Mesodermal cell (in vitro differentiated cells): ENCODE measurements around the gene LRMDA.

ENCODE experiments used
- H3K27ac ChIP-seq: 2 replicates; pipeline ENCODE4 v1.7.0; 2013; ENCODE audit warnings: mild to moderate bottlenecking, low read depth, low read length, moderate library complexity; ENCODE audit not compliant: severe bottlenecking
- H3K36me3 ChIP-seq: 2 replicates; pipeline ENCODE4 v1.7.1; 2013; ENCODE audit warnings: mild to moderate bottlenecking, low read length, moderate library complexity; ENCODE audit not compliant: control insufficient read depth, insufficient read depth
- H3K4me1 ChIP-seq: one replicate; pipeline ENCODE4 v1.7.1; 2013; ENCODE audit warnings: mild to moderate bottlenecking, low read length; ENCODE audit not compliant: insufficient read depth, control insufficient read depth, poor library complexity, severe bottlenecking
- H3K4me3 ChIP-seq: 2 replicates; pipeline ENCODE4 v1.7.0; 2013; ENCODE audit warnings: low read length, control low read depth, mild to moderate bottlenecking; ENCODE audit not compliant: insufficient read depth, poor library complexity, severe bottlenecking; ENCODE audit errors: extremely low read depth
- H3K9me3 ChIP-seq: 2 replicates; pipeline ENCODE4 v1.7.1; 2013; ENCODE audit warnings: mild to moderate bottlenecking, low read length, moderate library complexity; ENCODE audit not compliant: control insufficient read depth
- WGBS, 2 experiments: methylation state at CpG; one replicate each; pipeline ENCODE4 v1.1.5; 2013; ENCODE audit warnings: missing lambda C conversion rate in 2 of 2; ENCODE audit not compliant: insufficient coverage in 2 of 2; 5-methylcytosine and 5-hydroxymethylcytosine counted together

LRMDA gene

GRCh38 chr10:76037531-76038155, 606.2 kb downstream of the LRMDA start:
- Histone ChIP-seq H3K36me3 (no peaks in the 10 kb centered on the region), H3K4me3 (no peak overlapping the region), H3K9me3 (peaks cover 20% of the 10 kb centered on the region), H3K4me1 (peaks cover 16% of the 10 kb centered on the region), H3K27ac (no peak overlapping the region)
- 100% methylated on average over 1 to 2 of the region's 2 CpGs for WGBS, 2 experiments

- no peaks in the 10 kb centered on the region for H3K36me3 ChIP-seq
- peaks cover 20% of the 10 kb centered on the region for H3K9me3 ChIP-seq
- H3K27ac ChIP-seq, result no peak overlapping the region
- H3K4me1 ChIP-seq, result peaks cover 16% of the 10 kb centered on the region
- H3K4me3 ChIP-seq, result no peak overlapping the region
Observed at GRCh38 chr10:76038696-76039095, 607.3 kb downstream of the LRMDA start.

GRCh38 chr10:76040107-76040829, 608.8 kb downstream of the LRMDA start:
- peaks cover 6% of the 10 kb centered on the region for H3K4me1 ChIP-seq
- 83 to 100% methylated on average over 2 to 3 of the region's 6 CpGs for WGBS, 2 experiments
- H3K36me3 ChIP-seq, result no peaks in the 10 kb centered on the region
- no peak overlapping the region for H3K4me3 ChIP-seq
- H3K27ac ChIP-seq, result no peak overlapping the region
- peaks cover 20% of the 10 kb centered on the region for H3K9me3 ChIP-seq

GRCh38 chr10:76040830-76041220, 609.4 kb downstream of the LRMDA start:
- no peaks in the 10 kb centered on the region for H3K36me3 ChIP-seq
- 93 to 98% methylated on average over 5 to 6 of the region's 6 CpGs for WGBS, 2 experiments
- H3K9me3 ChIP-seq, result peaks cover 20% of the 10 kb centered on the region
- H3K27ac ChIP-seq, result no peak overlapping the region
- H3K4me3 ChIP-seq, result no peak overlapping the region
- peaks cover under 1% of the 10 kb centered on the region for H3K4me1 ChIP-seq

GRCh38 chr10:76041551-76041950, 610.1 kb downstream of the LRMDA start:
- Histone ChIP-seq H3K9me3 (peaks cover 20% of the 10 kb centered on the region), H3K36me3 (no peaks in the 10 kb centered on the region), H3K4me1 (no peaks in the 10 kb centered on the region), H3K27ac (no peak overlapping the region), H3K4me3 (no peak overlapping the region)
- WGBS, 2 experiments, result 100% methylated on average over 3 to 4 of the region's 5 CpGs

- Histone ChIP-seq H3K9me3 (peaks cover 16% of the 10 kb centered on the region), H3K27ac (no peak overlapping the region), H3K36me3 (no peaks in the 10 kb centered on the region), H3K4me3 (no peak overlapping the region), H3K4me1 (no peaks in the 10 kb centered on the region)
- WGBS, 2 experiments, result 100% methylated on average over 1 of the region's 2 CpGs
Observed at GRCh38 chr10:76043261-76043660, 611.8 kb downstream of the LRMDA start.

- no peaks in the 10 kb centered on the region for H3K36me3 ChIP-seq
- no peak overlapping the region for H3K27ac ChIP-seq
- no peaks in the 10 kb centered on the region for H3K4me1 ChIP-seq
- no peak overlapping the region for H3K4me3 ChIP-seq
- peaks cover 7% of the 10 kb centered on the region for H3K9me3 ChIP-seq
Observed at GRCh38 chr10:76044751-76045150, 613.3 kb downstream of the LRMDA start.

GRCh38 chr10:76045174-76045573, 613.8 kb downstream of the LRMDA start:
- Histone ChIP-seq H3K4me3 (no peak overlapping the region), H3K9me3 (peaks cover 6% of the 10 kb centered on the region), H3K36me3 (no peaks in the 10 kb centered on the region), H3K4me1 (peaks cover under 1% of the 10 kb centered on the region), H3K27ac (no peak overlapping the region)
- 88 to 100% methylated on average over 1 of the region's 1 CpG for WGBS, 2 experiments

- WGBS, 2 experiments, result 96 to 100% methylated on average over 3 of the region's 3 CpGs
- H3K27ac ChIP-seq, result no peak overlapping the region
- no peak overlapping the region for H3K4me3 ChIP-seq
- H3K9me3 ChIP-seq, result no peaks in the 10 kb centered on the region
- peaks cover 7% of the 10 kb centered on the region for H3K4me1 ChIP-seq
- H3K36me3 ChIP-seq, result no peaks in the 10 kb centered on the region
Observed at GRCh38 chr10:76047521-76047920, 616.1 kb downstream of the LRMDA start.

GRCh38 chr10:76049581-76050290, 618.3 kb downstream of the LRMDA start:
- H3K4me3 ChIP-seq, result no peak overlapping the region
- H3K27ac ChIP-seq, result no peak overlapping the region
- peaks cover 7% of the 10 kb centered on the region for H3K4me1 ChIP-seq
- no peaks in the 10 kb centered on the region for H3K9me3 ChIP-seq
- 83% methylated on average over 1 of the region's 5 CpGs; no CpG with 5 or more reads in 1 of the 2 experiments for WGBS, 2 experiments
- no peaks in the 10 kb centered on the region for H3K36me3 ChIP-seq

- Histone ChIP-seq H3K36me3 (no peaks in the 10 kb centered on the region), H3K9me3 (peaks cover 3% of the 10 kb centered on the region), H3K27ac (peak overlapping the region; percentile 71), H3K4me1 (peaks cover 7% of the 10 kb centered on the region), H3K4me3 (no peak overlapping the region)
Observed at GRCh38 chr10:76050291-76050625, 618.8 kb downstream of the LRMDA start.
